Panc1 (cell line): ENCODE measurements around the gene SLC9A2. TPM values are rescaled to one million over a fixed set of nuclear protein-coding genes. Genes with fewer than 3 reads are reported as not detected.

Experiments
- ATAC-seq: fragments of 200-7000 bp; cut with Tn5 transposase; 2 replicates; pipeline ENCODE4 v1.9.1; 2020; ENCODE audit warnings: mild to moderate bottlenecking, moderate library complexity
- BruUV-seq: library from RNA; stranded (reverse); fragments of 400-500 nt; replicated peaks from 2 replicates; lab custom pipeline; 2021; lab: Mats Ljungman, UMichigan
- CTCF ChIA-PET: fragments of 300-600 bp; sonication (Branson Sonifier 250); formaldehyde crosslinking; loops from one replicate; lab custom pipeline; 2022; ENCODE audit warnings: antibody characterized with exemption; lab: Charles Lee
- POLR2A ChIA-PET: fragments of 300-600 bp; sonication (Branson Sonifier 250); formaldehyde crosslinking; loops from one replicate; lab custom pipeline; 2022; ENCODE audit warnings: antibody characterized with exemption; lab: Charles Lee
- DNase-seq: peaks from one replicate; pipeline ENCODE4 v3.0.0-alpha.2; 2010; ENCODE audit warnings: low read depth, low spot score
- H3K27ac ChIP-seq: 2 replicates; pipeline ENCODE4 v1.5.1; 2011; ENCODE audit warnings: mild to moderate bottlenecking, low read length, inconsistent platforms
- H3K27me3 ChIP-seq: fragments of 200-500 bp; sonication (Bioruptor generic); 2 replicates; pipeline ENCODE4 v1.6.0; 2014; ENCODE audit warnings: low read length, inconsistent platforms; ENCODE audit not compliant: control insufficient read depth, insufficient read depth
- H3K36me3 ChIP-seq: fragments of 200-500 bp; sonication (Bioruptor generic); 2 replicates; pipeline ENCODE4 v1.5.1; 2014; ENCODE audit warnings: inconsistent platforms, mild to moderate bottlenecking, low read length, moderate library complexity; ENCODE audit not compliant: control insufficient read depth, insufficient read depth
- H3K4me1 ChIP-seq: 2 replicates; pipeline ENCODE4 v1.5.1; 2011; ENCODE audit warnings: inconsistent platforms, mild to moderate bottlenecking, low read length, moderate library complexity; ENCODE audit not compliant: control insufficient read depth, insufficient read depth
- H3K4me3 ChIP-seq, 2 experiments: 2 replicates each; pipeline ENCODE4 v1.5.1; 2011 to 2012; ENCODE audit warnings: low read depth in 2 of 2, low read length in 2 of 2, mild to moderate bottlenecking in 2 of 2, inconsistent platforms in 1 of 2, moderate library complexity in 1 of 2
- H3K9me3 ChIP-seq: fragments of 200-500 bp; sonication (Bioruptor generic); 2 replicates; pipeline ENCODE4 v1.5.1; 2014; ENCODE audit warnings: low read depth, mild to moderate bottlenecking, inconsistent platforms, low read length, moderate library complexity; ENCODE audit not compliant: control insufficient read depth, insufficient read depth
- POLR2AphosphoS5 ChIP-seq: IDR thresholded peaks from 2 replicates; pipeline ENCODE4 v1.6.1; 2012; ENCODE audit warnings: mild to moderate bottlenecking, low read depth, low read length, moderate library complexity
- REST ChIP-seq, 2 experiments: IDR thresholded peaks; 2 replicates each; pipeline ENCODE4 v1.6.1; 2011 to 2012; ENCODE audit warnings: low read depth in 2 of 2, control low read depth in 1 of 2, low read length in 1 of 2, mild to moderate bottlenecking in 1 of 2, moderate library complexity in 1 of 2; ENCODE audit not compliant: insufficient read depth in 1 of 2
- SIN3A ChIP-seq: IDR thresholded peaks from 2 replicates; pipeline ENCODE4 v1.6.1; 2012; ENCODE audit warnings: low read depth, mild to moderate bottlenecking, low read length, moderate library complexity, borderline replicate concordance; ENCODE audit not compliant: insufficient read depth
- TCF7L2 ChIP-seq: IDR thresholded peaks from 2 replicates; pipeline ENCODE4 v1.6.1; 2011; ENCODE audit warnings: mild to moderate bottlenecking, low read depth, low read length, inconsistent platforms
- in situ Hi-C: cut with HindIII; loops from 2 replicates; pipeline ENCODE4 v1.10.0; 2016; ENCODE audit warnings: low sequenced_read_pairs, low pct_unique_long_range_greater_than_20kb
- intact Hi-C: fragments of 100-400 bp; cut with micrococcal nuclease; formaldehyde crosslinking; loops from one replicate; pipeline ENCODE4 v1.10.0; 2022; ENCODE audit not compliant: unreplicated experiment
- total RNA-seq: library from RNA; stranded (reverse); gene quantifications from one replicate; pipeline ENCODE4 v1.2.1, GENCODE V29; 2021; ENCODE audit not compliant: unreplicated experiment
- TF ChIP-seq, protein P1 (sequence below): fragments of 450-650 bp; IDR thresholded peaks from 2 replicates; pipeline ENCODE4 v1.5.1; 2017; ENCODE audit warnings: mild to moderate bottlenecking

The SLC9A2 gene
- total RNA-seq, 1 experiment from 2014 or later = 4.1 TPM

GRCh38 chr2:102668171-102668570 lies 48.8 kb downstream of the SLC9A2 start:
- ChIA-PET POLR2A (no interaction called here), CTCF (no interaction called here)

DNA sequence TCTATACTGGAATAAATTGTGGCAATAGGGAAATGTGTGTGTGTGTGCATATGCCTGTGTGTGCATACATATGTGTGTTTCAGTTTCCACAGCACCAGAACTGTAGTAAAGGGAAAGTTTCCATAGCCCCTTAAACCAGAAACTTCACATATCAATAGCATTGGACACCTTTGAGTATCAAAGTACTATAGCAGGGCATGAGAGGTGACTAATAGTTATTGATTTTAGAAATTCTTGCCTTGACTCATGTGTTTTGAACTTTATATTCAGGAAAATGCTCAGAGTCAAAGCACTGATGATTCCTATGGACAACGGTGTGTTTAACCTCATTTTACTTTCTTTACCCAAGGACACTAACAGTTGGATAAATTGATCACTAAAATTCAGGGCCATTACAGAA lies 50.0 kb downstream of the SLC9A2 start:
- Histone ChIP-seq H3K36me3 (no peaks in the 10 kb centered on the region), H3K27ac (no peak overlapping the region), H3K9me3 (no peaks in the 10 kb centered on the region), H3K27me3 (no peaks in the 10 kb centered on the region), H3K4me3 (no peak overlapping the region), H3K4me1 (no peaks in the 10 kb centered on the region)
- TF ChIP-seq, protein P1, sequence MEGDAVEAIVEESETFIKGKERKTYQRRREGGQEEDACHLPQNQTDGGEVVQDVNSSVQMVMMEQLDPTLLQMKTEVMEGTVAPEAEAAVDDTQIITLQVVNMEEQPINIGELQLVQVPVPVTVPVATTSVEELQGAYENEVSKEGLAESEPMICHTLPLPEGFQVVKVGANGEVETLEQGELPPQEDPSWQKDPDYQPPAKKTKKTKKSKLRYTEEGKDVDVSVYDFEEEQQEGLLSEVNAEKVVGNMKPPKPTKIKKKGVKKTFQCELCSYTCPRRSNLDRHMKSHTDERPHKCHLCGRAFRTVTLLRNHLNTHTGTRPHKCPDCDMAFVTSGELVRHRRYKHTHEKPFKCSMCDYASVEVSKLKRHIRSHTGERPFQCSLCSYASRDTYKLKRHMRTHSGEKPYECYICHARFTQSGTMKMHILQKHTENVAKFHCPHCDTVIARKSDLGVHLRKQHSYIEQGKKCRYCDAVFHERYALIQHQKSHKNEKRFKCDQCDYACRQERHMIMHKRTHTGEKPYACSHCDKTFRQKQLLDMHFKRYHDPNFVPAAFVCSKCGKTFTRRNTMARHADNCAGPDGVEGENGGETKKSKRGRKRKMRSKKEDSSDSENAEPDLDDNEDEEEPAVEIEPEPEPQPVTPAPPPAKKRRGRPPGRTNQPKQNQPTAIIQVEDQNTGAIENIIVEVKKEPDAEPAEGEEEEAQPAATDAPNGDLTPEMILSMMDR = no peak
- TF ChIP-seq POLR2AphosphoS5 = no peak
- TF ChIP-seq REST (IDR thresholded peaks at IDR 0.05; ENCODE audit: insufficient read depth in 1 of 2, low read depth in 2 of 2, low read length in 1 of 2) = no peak
- TF ChIP-seq TCF7L2 = no peak
- ChIA-PET POLR2A (no interaction called here), CTCF (no interaction called here)
- ATAC-seq (no peak), DNase-seq (no peak)
- no TSS peak for BruUV-seq
- intact Hi-C loops (no loop called here), in situ Hi-C loops (no loop called here)

More at GRCh38 chr2:102668171-102668570, 48.8 kb downstream of the SLC9A2 start:
- no peaks in the 10 kb centered on the region for H3K9me3 ChIP-seq
- H3K27ac ChIP-seq = no peak overlapping the region
- ATAC-seq = no peak
- in situ Hi-C loops = no loop called here
- H3K27me3 ChIP-seq = no peaks in the 10 kb centered on the region; the same call in 1 of the 2 replicates
- no peaks in the 10 kb centered on the region for H3K36me3 ChIP-seq
- no peaks in the 10 kb centered on the region for H3K4me1 ChIP-seq
- no peak for TF ChIP-seq POLR2AphosphoS5
- no peak for TF ChIP-seq REST (IDR thresholded peaks at IDR 0.05; ENCODE audit: insufficient read depth in 1 of 2, low read depth in 2 of 2, low read length in 1 of 2)
- TF ChIP-seq TCF7L2 = no peak
- TF ChIP-seq SIN3A = no peak
- TF ChIP-seq, protein P1 = no peak
- BruUV-seq = no TSS peak
- DNase-seq = no peak
- H3K4me3 ChIP-seq = no peak overlapping the region
- intact Hi-C loops = no loop called here
